Rectal smooth muscle tissue (tissue), 1 donor: ENCODE results near the gene RNF217.

ENCODE experiments used
- H3K27ac ChIP-seq: one replicate; pipeline ENCODE4 v1.7.0; 2013; ENCODE audit warnings: low read depth, low read length, inconsistent platforms
- H3K27me3 ChIP-seq: one replicate; pipeline ENCODE4 v1.7.0; 2013; ENCODE audit warnings: low read length; ENCODE audit not compliant: control insufficient read depth, insufficient read depth
- H3K36me3 ChIP-seq: one replicate; pipeline ENCODE4 v1.7.0; 2013; ENCODE audit warnings: low read length; ENCODE audit not compliant: control insufficient read depth, insufficient read depth
- H3K4me1 ChIP-seq: one replicate; pipeline ENCODE4 v1.7.0; 2013; ENCODE audit warnings: low read length; ENCODE audit not compliant: control insufficient read depth, insufficient read depth
- H3K4me3 ChIP-seq: one replicate; pipeline ENCODE4 v1.7.0; 2013; ENCODE audit warnings: low read length
- H3K9ac ChIP-seq: one replicate; pipeline ENCODE4 v1.7.0; 2013; ENCODE audit warnings: low read length

Gene RNF217

GRCh38 chr6:125082908-125083683, 120.9 kb downstream of the RNF217 start:
- Histone ChIP-seq H3K4me3 (no peak overlapping the region), H3K4me1 (no peaks in the 10 kb centered on the region), H3K27me3 (no peaks in the 10 kb centered on the region), H3K27ac (no peak overlapping the region), H3K36me3 (no peaks in the 10 kb centered on the region), H3K9ac (no peak overlapping the region)

GRCh38 chr6:125083684-125083990, 121.4 kb downstream of the RNF217 start:
- Histone ChIP-seq H3K9ac (no peak overlapping the region), H3K4me1 (no peaks in the 10 kb centered on the region), H3K4me3 (no peak overlapping the region), H3K27ac (no peak overlapping the region), H3K27me3 (no peaks in the 10 kb centered on the region), H3K36me3 (no peaks in the 10 kb centered on the region)

GRCh38 chr6:125086716-125087115, 124.5 kb downstream of the RNF217 start:
- Histone ChIP-seq H3K27ac (no peak overlapping the region), H3K4me1 (peaks cover 4% of the 10 kb centered on the region), H3K27me3 (no peaks in the 10 kb centered on the region), H3K36me3 (no peaks in the 10 kb centered on the region), H3K4me3 (no peak overlapping the region), H3K9ac (no peak overlapping the region)

GRCh38 chr6:125088963-125089362, 126.7 kb downstream of the RNF217 start:
- Histone ChIP-seq H3K27ac (no peak overlapping the region), H3K27me3 (no peaks in the 10 kb centered on the region), H3K9ac (no peak overlapping the region), H3K4me1 (peaks cover 4% of the 10 kb centered on the region), H3K4me3 (no peak overlapping the region), H3K36me3 (no peaks in the 10 kb centered on the region)

- Histone ChIP-seq H3K27me3 (no peaks in the 10 kb centered on the region), H3K36me3 (no peaks in the 10 kb centered on the region), H3K27ac (no peak overlapping the region)
Measured at GRCh38 chr6:125094563-125094962, 132.3 kb downstream of the RNF217 start.

GRCh38 chr6:125095580-125096301, 133.5 kb downstream of the RNF217 start:
- no peak overlapping the region for H3K4me3 ChIP-seq
- H3K4me1 ChIP-seq, result peaks cover 2% of the 10 kb centered on the region
- H3K27me3 ChIP-seq, result no peaks in the 10 kb centered on the region
- H3K36me3 ChIP-seq, result no peaks in the 10 kb centered on the region
- no peak overlapping the region for H3K9ac ChIP-seq
- peak overlapping the region; percentile 42 for H3K27ac ChIP-seq

More at GRCh38 chr6:125094563-125094962, 132.3 kb downstream of the RNF217 start:
- H3K9ac ChIP-seq, result no peak overlapping the region
- peaks cover 2% of the 10 kb centered on the region for H3K4me1 ChIP-seq
- no peak overlapping the region for H3K4me3 ChIP-seq

GRCh38 chr6:125097186-125097585, 134.9 kb downstream of the RNF217 start:
- no peaks in the 10 kb centered on the region for H3K36me3 ChIP-seq
- H3K27me3 ChIP-seq, result no peaks in the 10 kb centered on the region
- H3K4me1 ChIP-seq, result peaks cover 7% of the 10 kb centered on the region
- no peak overlapping the region for H3K27ac ChIP-seq
- H3K9ac ChIP-seq, result no peak overlapping the region
- H3K4me3 ChIP-seq, result no peak overlapping the region

GRCh38 chr6:125098253-125098652, 136.0 kb downstream of the RNF217 start:
- Histone ChIP-seq H3K4me1 (peaks cover 13% of the 10 kb centered on the region), H3K9ac (no peak overlapping the region), H3K36me3 (no peaks in the 10 kb centered on the region), H3K27me3 (no peaks in the 10 kb centered on the region), H3K27ac (no peak overlapping the region), H3K4me3 (no peak overlapping the region)

GRCh38 chr6:125099211-125100073, 137.2 kb downstream of the RNF217 start:
- Histone ChIP-seq H3K27me3 (no peaks in the 10 kb centered on the region), H3K4me1 (peaks cover 13% of the 10 kb centered on the region), H3K36me3 (no peaks in the 10 kb centered on the region), H3K27ac (peak overlapping the region; percentile 65), H3K4me3 (peak overlapping the region; percentile 66), H3K9ac (no peak overlapping the region)

GRCh38 chr6:125100074-125100652, 137.9 kb downstream of the RNF217 start:
- H3K27me3 ChIP-seq, result no peaks in the 10 kb centered on the region
- peak overlapping the region; percentile 66 for H3K4me3 ChIP-seq
- H3K27ac ChIP-seq, result peak overlapping the region; percentile 65
- H3K36me3 ChIP-seq, result no peaks in the 10 kb centered on the region
- H3K4me1 ChIP-seq, result peaks cover 13% of the 10 kb centered on the region
- H3K9ac ChIP-seq, result no peak overlapping the region

GRCh38 chr6:125101128-125101527, 138.9 kb downstream of the RNF217 start:
- Histone ChIP-seq H3K27me3 (no peaks in the 10 kb centered on the region), H3K27ac (peak overlapping the region; percentile 50), H3K4me1 (peaks cover 13% of the 10 kb centered on the region), H3K9ac (no peak overlapping the region), H3K4me3 (no peak overlapping the region), H3K36me3 (no peaks in the 10 kb centered on the region)

GRCh38 chr6:125101631-125102030, 139.4 kb downstream of the RNF217 start:
- Histone ChIP-seq H3K4me1 (peaks cover 13% of the 10 kb centered on the region), H3K27ac (peak overlapping the region; percentile 50), H3K9ac (no peak overlapping the region), H3K36me3 (no peaks in the 10 kb centered on the region), H3K27me3 (no peaks in the 10 kb centered on the region), H3K4me3 (no peak overlapping the region)
